ENCODE measurements around the gene MED15.

Gene MED15

DNA sequence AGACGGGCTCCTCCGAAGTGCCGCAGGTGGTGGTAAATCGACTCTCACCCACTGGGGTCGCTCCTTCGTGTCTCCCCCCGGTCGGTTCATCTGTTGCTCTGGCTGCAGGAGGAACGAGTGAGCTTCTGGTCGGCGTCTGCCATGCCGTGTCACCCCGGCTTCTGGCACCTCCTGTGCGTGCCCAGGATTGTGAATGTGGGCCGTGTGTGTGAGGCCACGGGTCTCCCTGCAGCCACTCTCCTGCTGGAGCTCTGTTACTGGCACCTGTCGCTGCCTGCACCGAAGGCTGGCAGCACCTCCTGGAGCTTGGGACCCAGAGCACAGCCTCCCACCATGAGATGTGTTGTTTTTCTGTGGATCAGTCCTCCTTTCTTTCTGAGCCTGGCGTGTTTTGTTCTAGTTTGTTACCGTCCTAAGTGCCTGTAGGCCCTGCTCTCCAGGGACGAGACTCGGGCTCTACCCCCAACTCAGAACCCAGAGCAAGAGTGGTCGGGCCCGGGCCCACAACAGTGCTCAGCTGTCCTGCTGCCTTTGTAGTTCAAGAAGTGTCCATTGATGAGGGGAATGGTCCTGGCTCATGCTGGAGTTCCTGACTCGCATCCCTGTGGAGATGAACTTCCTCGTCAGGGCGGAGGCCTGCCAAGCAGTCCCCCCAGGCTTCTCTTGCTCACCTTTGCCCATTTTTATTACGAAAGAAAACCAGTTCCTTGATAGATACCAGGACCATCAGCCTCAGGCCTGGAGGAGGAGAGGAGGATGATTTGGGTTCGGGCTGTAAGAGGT is 66.6 kb downstream of the MED15 start:
- no peak for DNase-seq

- no peak for DNase-seq
Measured at GRCh38 chr22:20574920-20575353, 67.5 kb downstream of the MED15 start.

DNA sequence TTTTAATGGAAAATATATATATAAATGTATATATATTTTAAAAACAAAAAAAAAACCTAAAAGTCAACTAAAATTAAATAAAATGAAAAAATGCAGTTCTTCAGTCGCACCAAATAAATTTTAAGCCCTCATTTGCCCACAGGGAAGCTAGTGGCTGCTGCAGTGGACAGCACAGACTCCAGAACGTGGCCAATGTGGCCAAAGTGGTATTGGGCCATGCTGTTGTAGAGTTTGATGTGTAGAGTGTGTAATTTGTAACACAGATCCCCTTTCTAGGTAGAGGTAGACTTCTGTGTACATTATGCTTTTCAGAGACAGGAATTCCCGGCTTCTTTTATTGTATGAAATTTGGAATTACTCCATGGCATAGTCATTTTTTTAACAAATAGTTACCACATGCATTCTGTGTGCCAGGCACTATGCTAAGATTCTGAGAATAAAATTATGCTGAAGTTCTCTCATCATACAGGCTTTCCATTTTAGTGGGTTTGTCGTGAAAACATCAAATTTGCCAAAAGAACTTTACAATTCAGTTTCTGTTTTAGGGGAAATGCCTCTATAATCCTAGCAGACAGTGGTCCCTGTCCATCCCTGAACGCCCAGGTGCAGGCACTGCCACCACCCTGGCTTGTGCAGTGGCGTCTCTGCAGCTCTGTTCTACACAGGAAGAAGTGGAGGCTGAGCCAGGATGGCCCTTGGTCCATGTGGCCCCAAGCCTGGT is 68.5 kb downstream of the MED15 start:
- no peak for DNase-seq

DNA sequence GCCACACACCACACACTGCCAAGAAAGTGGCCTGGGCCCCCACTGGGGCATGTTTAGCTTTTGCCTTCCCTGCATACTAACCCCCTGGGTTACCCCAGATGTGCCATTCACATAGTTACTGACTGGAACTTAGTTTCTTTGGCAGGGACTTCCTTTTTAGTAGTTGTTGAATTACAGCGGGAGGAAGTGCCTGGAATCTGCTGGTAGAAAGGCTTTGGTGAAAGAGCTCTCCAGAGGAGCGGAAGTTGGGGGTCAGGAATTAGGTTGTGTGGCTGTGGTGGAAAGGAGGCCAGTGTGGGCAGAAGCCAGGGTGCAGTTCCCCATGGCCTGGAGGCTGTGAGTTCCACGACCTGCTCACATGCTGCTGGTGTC is 69.0 kb downstream of the MED15 start:
- DNase-seq, result no peak

DNA sequence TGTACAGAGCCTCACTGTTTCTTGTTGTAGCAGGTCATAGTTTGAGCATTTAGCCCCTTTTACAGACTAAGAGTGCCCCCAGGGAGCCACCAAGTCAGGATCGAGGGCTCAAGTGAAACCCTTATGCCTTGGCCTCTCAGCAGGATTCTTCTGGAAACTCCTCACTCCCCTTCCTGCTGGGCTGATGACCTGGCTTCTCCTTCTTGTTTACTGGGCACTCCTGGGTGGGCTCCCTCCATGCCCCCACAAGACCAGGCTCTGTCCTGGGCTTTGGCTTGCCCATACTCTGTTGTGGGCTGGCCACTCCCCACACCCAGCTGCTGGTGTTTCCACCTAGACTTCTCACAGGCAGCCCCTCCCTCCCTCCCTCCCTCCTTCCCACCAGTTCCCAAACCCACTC is 69.6 kb downstream of the MED15 start:
- no peak for DNase-seq

- no peak for DNase-seq
Measured at GRCh38 chr22:20577549-20577975, 70.2 kb downstream of the MED15 start.

DNA sequence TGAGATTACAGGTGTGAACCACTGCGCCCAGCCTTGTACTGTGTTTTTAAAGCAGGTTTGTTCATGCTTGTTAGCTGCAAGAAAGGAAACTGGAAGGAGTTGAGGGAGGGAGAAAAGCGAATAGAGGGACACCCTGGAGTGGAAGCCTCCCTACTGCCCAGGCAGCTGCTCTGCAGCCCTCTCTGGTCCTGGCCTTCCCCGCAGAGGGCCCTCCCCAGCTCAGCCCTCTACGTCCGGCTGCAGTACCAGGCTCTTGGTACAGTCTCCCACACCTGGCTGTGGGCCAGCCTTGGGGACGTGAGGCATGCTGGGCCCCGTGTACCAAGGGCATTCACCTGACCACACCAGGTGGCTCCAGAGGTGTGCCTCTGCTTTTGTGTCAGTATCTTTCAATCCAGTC is 70.8 kb downstream of the MED15 start:
- no peak for DNase-seq

DNA sequence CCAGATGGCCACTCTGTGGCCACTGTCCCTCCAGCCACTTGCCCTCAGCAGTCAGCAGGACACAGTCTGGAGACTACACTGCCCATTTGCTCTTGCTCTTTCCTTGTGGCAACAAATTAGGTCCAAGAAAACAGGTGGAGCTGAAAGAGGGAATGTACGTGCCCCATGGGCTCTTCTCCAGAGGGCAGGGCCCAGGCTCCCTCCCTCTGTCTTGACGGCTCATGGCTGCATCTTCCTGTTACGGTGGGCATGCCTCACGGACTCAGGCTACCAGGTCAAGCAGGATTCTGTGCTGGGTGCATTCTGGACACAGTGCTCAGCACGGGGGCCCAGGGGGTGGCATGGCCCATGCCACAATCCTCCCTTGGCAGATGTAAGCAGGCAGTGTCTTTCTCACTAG is 71.3 kb downstream of the MED15 start:
- DNase-seq, result no peak

- no peak for DNase-seq
Measured at GRCh38 chr22:20579273-20580120, 72.1 kb downstream of the MED15 start.

DNA sequence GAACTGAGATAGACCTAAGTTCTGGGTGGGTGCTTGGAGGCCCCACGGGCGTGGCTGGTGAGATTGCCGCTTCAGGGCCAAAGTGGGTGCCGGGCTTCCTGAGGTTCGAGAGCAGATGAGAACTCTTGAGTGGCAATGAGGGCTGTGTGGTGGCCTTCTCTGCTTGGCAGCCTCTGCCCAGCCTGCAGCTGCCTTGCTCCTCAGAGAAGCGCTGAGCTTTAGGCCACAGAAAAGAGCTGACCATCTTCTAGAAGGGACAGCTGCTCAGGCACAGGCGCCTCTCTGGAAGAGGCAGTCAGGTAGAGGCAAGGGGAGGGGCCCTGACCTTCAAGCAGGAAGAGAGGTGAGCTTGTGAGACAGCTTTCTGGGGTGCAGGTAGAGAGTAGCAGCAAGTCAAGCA is 72.8 kb downstream of the MED15 start:
- no peak for DNase-seq

DNA sequence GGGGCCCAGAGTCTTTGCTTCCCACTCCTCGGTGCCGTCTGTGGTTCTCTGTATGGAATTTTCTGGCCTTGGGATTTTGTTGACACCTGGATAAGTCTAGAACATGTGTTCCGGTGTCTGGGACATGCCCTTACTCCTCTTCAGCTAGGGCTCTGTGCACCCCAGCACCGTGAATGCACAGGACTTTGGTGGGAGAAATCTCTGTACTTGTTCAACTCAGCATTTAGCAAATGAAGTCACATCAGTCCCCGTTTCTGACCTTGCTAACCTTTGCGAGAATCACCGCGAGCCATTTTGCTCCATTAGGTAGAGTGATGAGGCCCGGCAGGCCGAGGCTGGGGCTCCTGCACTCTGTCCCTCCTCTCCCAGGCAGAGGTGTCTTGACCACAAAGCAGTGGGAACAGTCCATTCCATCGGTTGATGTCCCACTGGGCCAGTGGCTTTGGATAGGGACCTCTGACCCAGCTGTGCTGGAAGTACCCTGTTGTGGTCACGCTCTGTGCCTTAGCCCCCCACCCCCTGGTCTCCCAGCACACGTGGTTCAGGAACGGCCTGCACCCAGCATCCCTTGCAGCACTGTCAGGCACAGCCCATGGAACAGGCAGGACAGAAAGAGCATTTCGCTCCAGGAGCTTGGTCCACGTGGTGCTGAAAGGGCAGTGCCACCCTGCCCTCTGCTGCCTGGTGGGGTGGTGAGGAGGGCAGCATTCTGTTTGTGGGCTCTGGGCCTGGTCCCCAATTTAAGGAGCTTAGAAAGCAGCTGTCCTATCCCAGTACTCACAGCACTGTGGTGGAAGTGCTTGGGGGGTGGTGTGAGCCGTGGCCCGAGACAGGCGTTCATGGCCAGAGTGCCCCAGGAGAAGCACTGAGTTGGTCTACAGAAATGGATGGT is 73.4 kb downstream of the MED15 start:
- no peak for DNase-seq

- no peak for DNase-seq
Measured at GRCh38 chr22:20581503-20582170, 74.2 kb downstream of the MED15 start.

- DNase-seq, result no peak
Measured at GRCh38 chr22:20582171-20582511, 74.7 kb downstream of the MED15 start.

DNA sequence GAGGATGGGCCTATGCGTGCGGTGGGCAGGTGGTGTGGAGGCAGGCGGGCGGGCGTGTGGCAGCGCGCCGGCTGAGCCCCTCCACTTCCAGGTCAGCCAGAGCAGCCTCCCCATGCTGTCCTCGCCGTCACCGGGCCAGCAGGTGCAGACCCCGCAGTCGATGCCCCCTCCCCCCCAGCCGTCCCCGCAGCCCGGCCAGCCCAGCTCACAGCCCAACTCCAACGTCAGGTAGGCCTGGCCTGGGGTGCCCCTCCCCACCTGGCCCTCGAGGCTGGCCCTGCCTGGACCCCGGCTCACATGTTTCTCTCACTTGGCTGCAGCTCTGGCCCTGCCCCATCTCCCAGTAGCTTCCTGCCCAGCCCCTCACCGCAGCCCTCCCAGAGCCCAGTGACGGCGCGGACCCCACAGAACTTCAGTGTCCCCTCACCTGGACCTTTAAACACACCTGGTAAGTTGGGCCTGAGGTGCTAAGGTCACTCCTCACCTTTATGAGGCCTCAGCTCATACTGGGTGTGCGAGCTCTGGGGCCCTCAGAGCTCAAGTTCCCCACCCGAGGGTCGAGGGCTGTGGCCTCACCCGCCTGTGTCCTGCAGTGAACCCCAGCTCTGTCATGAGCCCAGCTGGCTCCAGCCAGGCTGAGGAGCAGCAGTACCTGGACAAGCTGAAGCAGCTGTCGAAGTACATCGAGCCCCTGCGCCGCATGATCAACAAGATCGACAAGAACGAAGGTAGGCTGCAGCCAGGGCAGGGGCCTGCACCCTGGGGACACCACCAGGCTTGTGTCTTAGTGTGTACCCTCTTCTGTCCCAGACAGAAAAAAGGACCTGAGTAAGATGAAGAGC is 75.3 kb downstream of the MED15 start:
- no peak for DNase-seq

- no peak for DNase-seq
Measured at GRCh38 chr22:20583471-20583922, 76.1 kb downstream of the MED15 start.

- no peak for DNase-seq
Measured at GRCh38 chr22:20584029-20584871, 76.8 kb downstream of the MED15 start.

DNA sequence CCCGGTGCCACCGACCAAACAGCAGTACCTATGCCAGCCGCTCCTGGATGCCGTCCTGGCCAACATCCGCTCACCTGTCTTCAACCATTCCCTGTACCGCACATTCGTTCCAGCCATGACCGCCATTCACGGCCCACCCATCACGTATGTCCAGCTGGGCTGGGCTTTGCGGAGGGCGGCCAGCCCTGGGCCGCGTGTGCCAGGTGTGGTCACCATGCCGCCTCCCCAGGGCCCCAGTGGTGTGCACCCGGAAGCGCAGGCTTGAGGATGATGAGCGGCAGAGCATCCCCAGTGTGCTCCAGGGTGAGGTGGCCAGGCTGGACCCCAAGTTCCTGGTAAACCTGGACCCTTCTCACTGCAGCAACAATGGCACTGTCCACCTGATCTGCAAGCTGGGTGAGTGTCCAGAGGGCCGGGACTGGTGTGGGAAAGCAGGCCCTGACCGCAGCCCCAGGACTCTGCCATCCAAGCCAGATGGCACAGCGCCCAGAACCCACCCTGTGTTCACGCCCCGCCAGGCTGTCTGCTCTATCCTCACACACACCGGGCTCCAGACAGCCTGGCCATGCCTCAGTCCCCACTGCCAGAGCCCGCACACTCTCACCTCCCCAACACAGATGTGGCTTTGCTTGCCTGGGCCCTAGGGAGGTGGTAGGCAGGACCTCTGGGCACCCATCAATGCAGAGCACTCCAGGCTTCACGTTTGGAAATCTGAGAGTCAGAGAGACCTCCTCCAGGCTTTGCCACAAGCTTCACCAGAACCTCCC is 77.6 kb downstream of the MED15 start:
- no peak for DNase-seq

GRCh38 chr22:20585639-20586402 is 78.4 kb downstream of the MED15 start:
- no peak for DNase-seq

GRCh38 chr22:20586403-20586745 is 79.0 kb downstream of the MED15 start:
- DNase-seq, result no peak
